ENCODE data around the gene ACADSB.
A peak's percentile ranks its signal among the peaks of the same experiment; 100 is the strongest.

Gene ACADSB

DNA sequence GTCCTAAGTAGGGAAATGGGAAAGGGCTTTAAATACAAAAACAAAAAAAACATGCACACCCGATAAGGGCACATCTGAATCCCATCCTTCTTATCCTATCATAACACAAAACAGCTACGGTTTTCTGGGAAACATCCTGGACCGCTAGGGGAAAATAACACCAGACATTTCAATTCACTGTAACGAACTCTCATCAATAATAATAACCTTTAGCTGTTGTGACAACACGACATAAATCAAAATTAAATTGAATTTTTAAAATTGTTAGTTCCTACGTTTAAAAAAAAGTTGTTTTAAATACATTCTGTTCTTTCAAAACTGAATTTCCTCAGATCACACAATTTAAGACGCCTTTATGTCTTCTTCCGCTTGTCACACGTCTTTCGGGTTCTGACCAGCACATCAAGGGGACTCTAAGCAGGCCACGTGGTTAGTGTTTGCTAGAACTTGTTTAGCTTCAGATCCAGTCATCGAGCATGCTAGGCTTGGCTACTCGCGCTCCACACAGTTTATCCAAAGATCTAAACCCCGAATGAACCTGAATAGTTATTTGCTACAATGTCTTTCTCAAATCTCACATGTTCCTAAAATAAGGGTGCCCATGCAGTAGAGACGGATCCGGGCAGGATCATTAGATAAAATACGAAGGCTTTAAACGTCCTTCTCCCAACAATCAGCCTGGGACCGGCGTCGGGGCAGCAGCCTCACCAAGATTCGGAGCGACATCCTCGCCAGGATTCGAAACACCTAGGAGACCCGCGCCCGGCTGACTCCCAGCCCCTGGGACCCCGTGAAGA is 1.1 kb upstream of the ACADSB start:
- H3K9ac ChIP-seq (ENCODE audit: low read length) = peak overlapping the region; percentile 83
- H3K36me3 ChIP-seq (ENCODE audit: insufficient read depth, low read length) = no peaks in the 10 kb centered on the region
- peak overlapping the region; percentile 92 to 98 for H3K4me3 ChIP-seq (ENCODE audit: low read depth in 1 of 2, low read length in 2 of 2)
- H3K27me3 ChIP-seq (ENCODE audit: control insufficient read depth in 1 of 2, insufficient read depth in 2 of 2, low read length in 2 of 2) = no peaks in the 10 kb centered on the region
- H3K9me3 ChIP-seq (ENCODE audit: low read length) = no peaks in the 10 kb centered on the region
- H3K4me1 ChIP-seq (ENCODE audit: insufficient read depth, low read length) = peaks cover 28% of the 10 kb centered on the region
- peak overlapping the region; percentile 83 for H3K27ac ChIP-seq (ENCODE audit: low read depth, low read length)

DNA sequence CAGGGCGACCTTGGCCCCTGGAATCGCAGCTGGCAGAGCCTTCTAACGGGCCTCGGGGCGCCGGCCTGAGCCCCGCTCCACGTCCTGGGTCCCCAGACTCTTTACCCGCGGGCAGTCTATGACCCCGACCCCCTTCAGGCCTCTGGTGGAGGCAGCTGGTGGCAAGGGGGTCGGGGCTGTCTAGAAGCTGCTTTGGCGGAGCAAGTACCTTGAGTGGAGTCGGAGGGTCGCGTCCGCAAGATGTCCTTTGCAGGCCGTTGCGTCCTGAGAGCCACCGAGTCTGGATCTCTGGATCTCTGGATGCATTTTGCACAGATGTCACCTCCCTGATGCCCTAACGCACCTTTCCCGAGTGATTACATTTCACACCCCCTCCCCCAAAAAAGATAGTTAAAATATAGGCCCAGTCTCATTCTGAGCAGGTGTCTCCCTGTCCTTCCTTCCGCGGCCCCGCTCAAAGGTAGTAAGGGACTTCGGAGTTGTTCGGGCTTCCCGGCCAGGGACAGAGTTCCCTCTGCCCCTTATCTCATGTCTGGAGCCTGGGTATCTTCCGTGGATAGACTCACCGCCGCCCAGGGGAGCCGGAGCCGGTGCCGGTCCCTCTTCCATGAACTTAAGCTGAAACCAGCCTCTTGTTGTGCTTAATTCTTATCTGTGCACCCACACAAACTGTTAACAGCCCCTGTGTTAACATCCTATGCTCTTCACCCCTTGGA is 457 bp downstream of the ACADSB start:
- H3K27ac ChIP-seq (ENCODE audit: low read depth, low read length) = peak overlapping the region; percentile 69
- H3K4me3 ChIP-seq (ENCODE audit: low read depth in 1 of 2, low read length in 2 of 2) = peak overlapping the region; percentile 59 to 96
- H3K9ac ChIP-seq (ENCODE audit: low read length) = peak overlapping the region; percentile 87
- peaks cover 28% of the 10 kb centered on the region for H3K4me1 ChIP-seq (ENCODE audit: insufficient read depth, low read length)
- no peaks in the 10 kb centered on the region for H3K9me3 ChIP-seq (ENCODE audit: low read length)
- H3K27me3 ChIP-seq (ENCODE audit: control insufficient read depth in 1 of 2, insufficient read depth in 2 of 2, low read length in 2 of 2) = no peaks in the 10 kb centered on the region
- no peaks in the 10 kb centered on the region for H3K36me3 ChIP-seq (ENCODE audit: insufficient read depth, low read length)

DNA sequence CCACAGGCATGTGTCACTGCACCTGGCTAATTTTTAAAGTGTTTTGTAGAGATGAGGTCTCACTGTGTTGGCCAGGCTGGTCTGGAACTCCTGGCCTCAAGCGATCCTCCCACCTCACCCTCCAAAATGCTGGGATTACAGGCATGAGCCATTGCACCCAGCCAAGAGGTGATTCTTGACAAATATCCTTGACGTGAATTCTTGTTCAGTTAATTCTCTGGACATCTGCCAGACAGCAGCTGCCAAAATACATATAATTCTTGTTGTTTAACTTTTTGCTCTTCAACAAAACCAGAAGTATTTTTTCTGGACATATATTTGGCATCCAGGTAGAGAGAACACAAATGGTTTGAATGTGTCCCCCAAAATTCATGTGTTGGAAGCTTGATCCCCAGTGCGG is 3.2 kb downstream of the ACADSB start:
- Histone ChIP-seq H3K36me3 (ENCODE audit: insufficient read depth, low read length) (no peaks in the 10 kb centered on the region), H3K4me1 (ENCODE audit: insufficient read depth, low read length) (peaks cover 19% of the 10 kb centered on the region), H3K9me3 (ENCODE audit: low read length) (no peaks in the 10 kb centered on the region), H3K4me3 (ENCODE audit: low read depth in 1 of 2, low read length in 2 of 2) (no peak overlapping the region), H3K9ac (ENCODE audit: low read length) (no peak overlapping the region), H3K27ac (ENCODE audit: low read depth, low read length) (no peak overlapping the region), H3K27me3 (ENCODE audit: control insufficient read depth in 1 of 2, insufficient read depth in 2 of 2, low read length in 2 of 2) (no peaks in the 10 kb centered on the region)

DNA sequence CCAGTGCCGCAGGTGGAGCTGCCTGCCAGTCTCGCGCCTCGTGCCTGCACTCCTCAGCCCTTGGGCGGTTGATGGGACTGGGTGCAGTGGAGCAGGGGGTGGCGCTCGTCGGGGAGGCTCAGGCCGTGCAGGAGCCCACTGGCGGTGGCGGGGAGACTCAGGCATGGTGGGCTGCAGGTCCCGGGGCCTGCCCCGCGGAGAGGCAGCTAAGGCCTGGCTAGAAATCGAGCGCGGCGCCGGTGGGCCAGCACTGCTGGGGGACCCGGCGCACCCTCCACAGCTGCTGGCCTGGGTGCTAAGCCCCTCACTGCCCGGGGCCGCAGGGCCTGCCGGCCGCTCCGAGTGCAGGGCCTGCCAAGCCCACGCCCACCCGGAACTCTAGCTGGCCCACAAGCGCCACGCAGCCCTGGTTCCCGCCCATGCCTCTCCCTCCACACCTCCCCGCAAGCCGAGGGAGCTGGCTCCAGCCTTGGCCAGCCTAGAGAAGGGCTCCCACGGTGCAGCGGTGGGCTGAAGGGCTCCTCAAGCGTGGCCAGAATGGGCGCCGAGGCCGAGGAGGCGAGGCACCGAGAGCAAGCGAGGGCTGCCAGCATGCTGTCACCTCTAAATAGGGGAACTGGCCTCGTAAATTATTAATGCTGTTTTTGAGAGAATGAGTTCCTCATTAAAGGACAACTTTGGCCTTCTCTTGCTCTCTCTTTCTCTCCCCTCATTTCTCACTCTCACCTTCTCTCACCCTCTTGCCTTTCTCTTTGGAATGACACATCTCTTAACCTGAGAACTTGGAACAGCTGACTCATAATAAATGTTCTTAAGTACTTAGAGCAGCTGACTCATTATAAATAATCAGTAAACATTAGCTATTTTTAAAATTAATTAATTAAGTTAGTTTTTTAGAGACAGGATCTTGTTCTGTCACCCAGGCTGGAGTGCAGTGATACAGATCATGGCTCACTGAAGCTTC is 4.9 kb downstream of the ACADSB start:
- H3K4me3 ChIP-seq (ENCODE audit: low read depth in 1 of 2, low read length in 2 of 2) = no peak overlapping the region
- H3K9ac ChIP-seq (ENCODE audit: low read length) = no peak overlapping the region
- H3K27ac ChIP-seq (ENCODE audit: low read depth, low read length) = no peak overlapping the region
- H3K4me1 ChIP-seq (ENCODE audit: insufficient read depth, low read length) = peaks cover 10% of the 10 kb centered on the region
- H3K9me3 ChIP-seq (ENCODE audit: low read length) = no peaks in the 10 kb centered on the region
- H3K27me3 ChIP-seq (ENCODE audit: control insufficient read depth in 1 of 2, insufficient read depth in 2 of 2, low read length in 2 of 2) = no peaks in the 10 kb centered on the region
- no peaks in the 10 kb centered on the region for H3K36me3 ChIP-seq (ENCODE audit: insufficient read depth, low read length)

DNA sequence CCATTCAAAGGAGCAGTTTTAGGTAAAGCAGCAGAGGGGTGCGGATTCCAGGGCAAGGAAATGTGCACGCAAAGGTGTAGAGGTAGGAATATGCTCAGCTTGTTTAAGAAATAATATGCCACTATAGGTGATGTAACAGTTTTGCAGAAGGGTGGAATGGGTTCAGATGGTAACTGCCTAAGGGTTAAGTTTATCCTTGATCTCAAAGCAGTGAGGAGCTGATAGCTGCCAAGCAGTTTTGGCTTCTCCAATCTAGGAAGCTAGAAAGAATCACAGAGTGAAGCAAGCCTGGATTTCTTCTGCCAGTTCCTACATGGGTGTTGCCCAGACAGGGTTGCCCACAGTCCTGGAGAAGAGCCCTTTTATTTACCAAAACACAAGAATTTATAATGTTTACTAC is 6.0 kb downstream of the ACADSB start:
- Histone ChIP-seq H3K9me3 (ENCODE audit: low read length) (no peaks in the 10 kb centered on the region), H3K9ac (ENCODE audit: low read length) (no peak overlapping the region), H3K4me1 (ENCODE audit: insufficient read depth, low read length) (peaks cover 9% of the 10 kb centered on the region), H3K36me3 (ENCODE audit: insufficient read depth, low read length) (no peaks in the 10 kb centered on the region), H3K4me3 (ENCODE audit: low read depth in 1 of 2, low read length in 2 of 2) (no peak overlapping the region), H3K27ac (ENCODE audit: low read depth, low read length) (no peak overlapping the region), H3K27me3 (ENCODE audit: control insufficient read depth in 1 of 2, insufficient read depth in 2 of 2, low read length in 2 of 2) (no peaks in the 10 kb centered on the region)

DNA sequence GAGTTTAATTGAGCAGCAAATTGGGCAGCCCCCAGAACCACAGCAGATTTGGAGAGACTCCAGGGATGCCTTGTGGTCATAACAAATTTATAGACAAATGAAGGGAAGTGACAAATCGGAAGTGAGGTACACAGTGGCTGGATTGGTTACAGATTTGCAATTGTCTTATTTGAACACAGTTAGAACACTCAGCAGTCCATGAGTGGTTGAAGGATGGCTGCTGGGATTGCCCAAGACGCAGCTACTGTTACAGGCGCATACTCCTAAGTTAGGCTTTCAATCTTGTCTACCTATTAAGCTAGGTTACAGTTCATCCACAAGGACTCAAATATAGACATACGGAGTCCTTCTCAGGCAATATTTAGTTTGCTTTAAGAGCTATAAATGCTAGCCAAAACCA is 7.4 kb downstream of the ACADSB start:
- Histone ChIP-seq H3K9ac (ENCODE audit: low read length) (no peak overlapping the region), H3K4me1 (ENCODE audit: insufficient read depth, low read length) (no peaks in the 10 kb centered on the region), H3K36me3 (ENCODE audit: insufficient read depth, low read length) (no peaks in the 10 kb centered on the region), H3K27ac (ENCODE audit: low read depth, low read length) (no peak overlapping the region), H3K9me3 (ENCODE audit: low read length) (no peaks in the 10 kb centered on the region), H3K4me3 (ENCODE audit: low read depth in 1 of 2, low read length in 2 of 2) (no peak overlapping the region), H3K27me3 (ENCODE audit: control insufficient read depth in 1 of 2, insufficient read depth in 2 of 2, low read length in 2 of 2) (no peaks in the 10 kb centered on the region)

DNA sequence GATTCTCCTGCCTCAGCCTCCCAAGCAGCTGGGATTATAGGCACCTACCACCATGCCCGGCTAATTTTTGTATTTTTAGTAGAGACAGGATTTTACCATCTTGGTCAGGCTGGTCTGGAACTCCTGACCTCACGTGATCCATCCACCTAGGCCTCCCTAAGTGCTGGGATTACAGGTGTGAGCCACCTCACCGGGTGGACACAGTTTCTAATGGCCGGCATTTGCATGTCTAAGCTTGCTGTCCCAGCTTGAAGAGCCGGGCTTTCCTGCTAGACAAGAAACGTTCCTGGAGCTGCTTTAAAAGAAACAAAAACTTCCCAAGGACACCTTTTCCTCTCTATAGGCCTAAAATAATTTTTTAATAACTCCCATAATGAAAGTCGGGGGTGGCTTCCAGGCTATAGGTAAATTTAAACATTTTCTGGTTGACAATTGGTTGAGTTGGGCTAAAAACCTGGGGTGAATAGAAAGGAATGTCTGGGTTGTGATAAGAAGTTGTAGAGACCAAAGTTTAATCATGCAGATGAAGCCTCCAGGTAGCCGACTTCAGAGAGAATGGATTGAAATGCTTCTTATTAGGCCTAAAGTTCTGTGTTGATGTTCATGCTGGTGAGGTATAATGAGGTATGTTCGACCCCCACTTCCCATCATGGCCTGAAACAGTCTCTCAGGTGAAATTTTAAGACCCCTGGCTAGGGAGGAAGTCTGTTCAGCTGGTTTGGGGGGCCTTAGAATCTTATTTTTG is 8.8 kb downstream of the ACADSB start:
- no peaks in the 10 kb centered on the region for H3K36me3 ChIP-seq (ENCODE audit: insufficient read depth, low read length)
- no peaks in the 10 kb centered on the region for H3K9me3 ChIP-seq (ENCODE audit: low read length)
- no peak overlapping the region for H3K9ac ChIP-seq (ENCODE audit: low read length)
- H3K4me3 ChIP-seq (ENCODE audit: low read depth in 1 of 2, low read length in 2 of 2) = no peak overlapping the region
- H3K27ac ChIP-seq (ENCODE audit: low read depth, low read length) = no peak overlapping the region
- H3K27me3 ChIP-seq (ENCODE audit: control insufficient read depth in 1 of 2, insufficient read depth in 2 of 2, low read length in 2 of 2) = no peaks in the 10 kb centered on the region
- no peaks in the 10 kb centered on the region for H3K4me1 ChIP-seq (ENCODE audit: insufficient read depth, low read length)

DNA sequence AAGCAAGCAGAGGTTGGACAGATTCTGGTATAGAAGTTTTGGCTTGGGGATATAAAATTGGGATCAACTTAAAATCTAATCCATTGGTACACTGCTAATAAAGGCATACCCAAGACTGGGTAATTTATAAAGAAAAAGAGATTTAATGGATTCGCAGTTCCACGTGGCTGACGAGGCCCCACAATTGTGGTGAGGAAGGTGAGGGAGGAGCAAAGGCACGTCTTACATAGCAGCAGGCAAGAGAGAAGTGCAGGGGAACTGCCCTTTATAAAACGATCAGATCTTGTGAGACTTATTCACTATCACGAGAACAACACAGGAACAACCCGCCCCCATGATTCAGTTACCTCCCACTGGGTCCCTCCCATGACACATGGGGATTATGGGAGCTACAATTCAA is 9.7 kb downstream of the ACADSB start:
- Histone ChIP-seq H3K36me3 (ENCODE audit: insufficient read depth, low read length) (no peaks in the 10 kb centered on the region), H3K27ac (ENCODE audit: low read depth, low read length) (no peak overlapping the region), H3K4me1 (ENCODE audit: insufficient read depth, low read length) (no peaks in the 10 kb centered on the region), H3K4me3 (ENCODE audit: low read depth in 1 of 2, low read length in 2 of 2) (no peak overlapping the region), H3K9ac (ENCODE audit: low read length) (no peak overlapping the region), H3K9me3 (ENCODE audit: low read length) (no peaks in the 10 kb centered on the region), H3K27me3 (ENCODE audit: control insufficient read depth in 1 of 2, insufficient read depth in 2 of 2, low read length in 2 of 2) (no peaks in the 10 kb centered on the region)

DNA sequence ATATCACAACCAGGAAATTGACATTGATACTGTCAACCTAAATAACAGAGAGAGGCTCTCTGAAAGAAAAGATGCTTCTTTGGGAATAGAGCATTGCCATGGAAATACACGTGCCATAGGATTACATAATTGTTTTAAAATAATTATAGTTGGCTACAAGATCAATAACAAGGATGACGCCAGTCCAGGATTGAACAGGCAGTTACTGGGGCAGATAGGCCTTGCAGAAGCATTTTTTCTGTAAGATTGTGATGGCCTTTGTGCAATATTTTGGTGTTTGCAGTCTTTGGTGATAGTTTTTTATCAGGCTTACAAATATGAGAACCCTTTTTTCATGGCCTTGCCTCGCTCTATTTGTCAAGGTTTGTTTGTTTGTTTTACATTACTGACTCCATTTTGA is 10.5 kb downstream of the ACADSB start:
- H3K9me3 ChIP-seq (ENCODE audit: low read length) = no peaks in the 10 kb centered on the region
- no peaks in the 10 kb centered on the region for H3K4me1 ChIP-seq (ENCODE audit: insufficient read depth, low read length)
- H3K27ac ChIP-seq (ENCODE audit: low read depth, low read length) = no peak overlapping the region
- no peak overlapping the region for H3K9ac ChIP-seq (ENCODE audit: low read length)
- H3K36me3 ChIP-seq (ENCODE audit: insufficient read depth, low read length) = no peaks in the 10 kb centered on the region
- no peaks in the 10 kb centered on the region for H3K27me3 ChIP-seq (ENCODE audit: control insufficient read depth in 1 of 2, insufficient read depth in 2 of 2, low read length in 2 of 2)
- H3K4me3 ChIP-seq (ENCODE audit: low read depth in 1 of 2, low read length in 2 of 2) = no peak overlapping the region

DNA sequence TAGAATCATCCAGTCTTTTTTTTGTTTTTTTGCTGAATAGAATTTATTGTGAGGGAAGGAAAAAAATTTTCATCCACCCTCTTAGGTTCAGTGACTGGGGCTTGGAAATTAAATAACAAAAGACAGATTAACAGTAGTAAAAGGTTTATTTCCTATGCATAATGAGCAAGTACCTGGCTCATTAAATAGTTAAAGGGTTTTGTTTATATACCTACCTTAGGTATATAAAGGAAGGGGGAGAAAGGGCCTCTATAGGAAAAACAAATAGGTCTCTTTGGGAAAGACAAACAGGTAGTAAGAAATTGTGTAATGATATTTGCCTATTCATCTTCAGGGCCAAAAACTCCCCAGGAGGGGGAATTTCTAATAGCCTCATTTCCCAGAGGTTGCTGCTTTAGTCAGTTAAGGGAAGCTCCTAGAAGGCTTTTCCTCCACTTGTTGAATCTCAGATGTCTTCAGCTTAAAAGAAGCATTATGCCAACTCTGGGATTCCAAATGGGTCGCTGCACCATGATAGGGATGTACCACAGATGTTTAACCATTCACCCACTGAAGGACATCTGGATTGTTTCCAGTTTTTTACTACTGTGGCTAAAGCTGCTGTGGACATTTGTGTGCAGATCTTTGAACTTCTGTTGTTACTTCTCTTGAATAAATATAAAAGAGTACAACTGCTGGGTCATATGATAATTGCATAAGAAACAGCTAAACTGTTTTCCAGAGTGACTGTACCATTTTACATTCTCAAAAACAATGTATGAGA is 11.3 kb downstream of the ACADSB start:
- Histone ChIP-seq H3K36me3 (ENCODE audit: insufficient read depth, low read length) (no peaks in the 10 kb centered on the region), H3K4me3 (ENCODE audit: low read depth in 1 of 2, low read length in 2 of 2) (no peak overlapping the region), H3K4me1 (ENCODE audit: insufficient read depth, low read length) (no peaks in the 10 kb centered on the region), H3K9ac (ENCODE audit: low read length) (no peak overlapping the region), H3K27me3 (ENCODE audit: control insufficient read depth in 1 of 2, insufficient read depth in 2 of 2, low read length in 2 of 2) (no peaks in the 10 kb centered on the region), H3K9me3 (ENCODE audit: low read length) (no peaks in the 10 kb centered on the region), H3K27ac (ENCODE audit: low read depth, low read length) (no peak overlapping the region)

All from muscle layer of colon (tissue), 2 donors.